GM10266 (cell line): Measurements from ENCODE around the gene MCFD2.

Source experiments
- DNase-seq: peaks from one replicate; pipeline ENCODE4 v3.0.0; 2012; ENCODE audit errors: extremely low spot score
- CTCF ChIP-seq: IDR thresholded peaks from 2 replicates; pipeline ENCODE4 v1.5.1; 2012; ENCODE audit warnings: mild to moderate bottlenecking, low read depth; ENCODE audit not compliant: control insufficient read depth, insufficient read depth; ENCODE audit errors: missing control alignments

Gene MCFD2

GRCh38 chr2:46915281-46915810 lies at the start of gene MCFD2:
MCFD2 (minus strand) TSS chr2:46915806; CDS start chr2:46909171, 6,635 bp downstream.
- DNase-seq: peak; percentile 43
- TF ChIP-seq CTCF: no peak

DNA sequence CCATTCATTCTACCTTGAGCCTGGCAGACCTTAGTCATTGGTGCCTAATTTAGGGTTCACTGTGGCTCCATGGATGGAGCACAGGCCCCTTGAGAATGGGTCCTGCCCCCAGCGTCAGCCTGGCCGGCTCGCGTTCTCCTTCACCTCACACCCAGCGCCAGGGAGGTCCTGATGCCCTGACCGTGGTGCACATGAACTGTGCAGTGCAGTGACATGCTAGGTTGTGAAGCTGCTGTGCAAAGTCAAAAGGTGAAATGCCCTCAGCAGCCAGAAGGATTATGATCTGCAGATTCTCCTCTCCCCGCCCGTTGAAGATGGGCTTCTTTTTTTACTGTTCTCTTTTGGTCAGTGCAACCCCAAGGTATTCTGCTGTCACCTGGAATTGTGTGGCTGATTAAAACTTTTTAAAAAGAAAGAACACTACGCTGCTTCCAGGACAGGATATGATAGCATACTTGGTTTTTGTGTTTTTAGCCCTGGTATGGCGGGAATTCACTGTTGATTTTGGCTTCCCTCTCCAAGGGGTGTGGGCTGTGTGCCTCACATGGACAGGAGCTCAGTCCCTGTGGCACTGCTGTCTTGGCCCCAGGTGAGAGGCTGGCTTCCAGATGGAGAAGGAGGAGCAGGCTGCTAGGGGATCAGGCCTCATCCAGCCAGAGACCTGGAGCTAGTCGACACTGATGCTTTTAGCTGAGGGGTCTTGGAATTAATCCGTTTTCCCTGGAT lies 49.4 kb upstream of the MCFD2 start:
- DNase-seq: no peak
- no peak for TF ChIP-seq CTCF

GRCh38 chr2:46963941-46964673 lies 48.5 kb upstream of the MCFD2 start:
- no peak for TF ChIP-seq CTCF
- no peak for DNase-seq

DNA sequence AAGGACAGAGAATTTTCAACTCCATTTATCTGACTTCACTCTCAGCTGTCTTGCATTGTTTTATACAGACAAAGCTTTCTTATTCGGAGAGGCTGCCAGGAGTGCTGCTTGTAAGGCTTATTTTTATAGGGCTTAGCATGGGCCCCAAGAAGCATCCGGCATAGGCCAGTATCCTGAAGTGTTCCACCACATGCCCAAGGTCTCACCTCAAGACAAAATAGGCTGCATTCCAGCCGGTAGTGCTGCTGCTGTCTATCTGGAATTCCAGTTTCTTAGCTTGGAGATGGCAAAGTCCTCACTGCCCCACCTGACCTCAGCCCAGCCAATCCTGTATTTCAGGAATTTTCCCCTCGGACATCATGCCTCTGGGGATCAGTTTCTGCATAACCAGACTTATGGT lies 47.6 kb upstream of the MCFD2 start:
- TF ChIP-seq CTCF: no peak
- no peak for DNase-seq

DNA sequence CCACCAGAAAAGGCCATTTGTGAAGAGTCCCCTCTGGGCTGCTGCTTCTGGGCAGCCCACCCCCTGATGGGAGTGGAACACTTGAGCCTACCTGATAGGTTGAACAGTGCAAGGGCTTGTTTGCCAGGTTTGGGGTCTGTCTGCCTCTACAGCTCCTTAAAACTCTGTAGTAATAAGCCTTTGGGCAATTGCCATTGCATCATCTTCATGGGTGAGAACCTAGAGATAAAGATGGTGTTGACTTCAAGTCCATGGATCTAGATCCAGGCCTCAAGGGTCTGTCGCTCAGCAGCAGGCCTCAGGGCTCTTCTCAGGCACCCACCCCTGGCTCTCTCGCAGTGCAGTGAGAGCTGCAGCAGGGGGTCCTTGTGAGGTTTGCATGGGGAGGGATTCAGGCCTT lies 47.1 kb upstream of the MCFD2 start:
- TF ChIP-seq CTCF: no peak
- DNase-seq: no peak

DNA sequence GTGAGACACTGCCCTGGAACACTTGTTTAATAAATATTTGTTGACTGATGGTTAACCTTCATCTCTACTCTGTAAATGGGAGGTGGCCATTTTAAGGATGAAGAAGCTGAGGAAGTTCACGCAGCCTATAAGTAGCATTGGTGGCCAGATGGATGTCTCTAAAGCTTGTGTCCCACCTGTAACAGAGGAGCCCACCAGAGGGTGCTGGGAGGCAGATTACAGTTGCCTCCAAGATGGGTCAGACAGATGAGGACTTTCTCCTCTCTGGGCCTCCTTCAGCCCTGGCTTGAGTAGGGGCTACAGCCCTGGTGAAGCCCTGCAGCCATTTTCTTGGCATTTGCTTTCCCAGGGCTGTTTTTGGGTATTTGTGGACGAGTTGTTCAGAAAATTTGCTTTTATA lies 45.0 kb upstream of the MCFD2 start:
- DNase-seq: no peak
- no peak for TF ChIP-seq CTCF
